K562 (cell line): ENCODE results near the gene ITSN2. TPM values are rescaled to one million over a fixed set of nuclear protein-coding genes. Genes with fewer than 3 reads are reported as not detected.

ENCODE experiments used
- BHLHE40 ChIP-seq: IDR thresholded peaks from 2 replicates; pipeline ENCODE4 v1.6.1; 2011; ENCODE audit warnings: low read length, improper control_type of control experiment
- ETV1 ChIP-seq: fragments of 450-650 bp; conservative IDR thresholded peaks from 2 replicates; pipeline ENCODE4 v1.6.1; 2016; ENCODE audit warnings: missing genetic modification characterization, control low read depth, low read depth, missing compliant biosample characterization
- LARP7 ChIP-seq: fragments of 450-650 bp; IDR thresholded peaks from 2 replicates; pipeline ENCODE4 v1.6.1; 2016
- MEIS2 ChIP-seq: fragments of 450-650 bp; IDR thresholded peaks from 2 replicates; pipeline ENCODE4 v1.6.1; 2014; ENCODE audit warnings: mild to moderate bottlenecking; ENCODE audit not compliant: partially characterized antibody
- PHB ChIP-seq: fragments of 250-450 bp; sonication (Bioruptor Pico); IDR thresholded peaks from 2 replicates; pipeline ENCODE4 v1.5.0; 2021
- PML ChIP-seq: IDR thresholded peaks from 2 replicates; pipeline ENCODE4 v1.6.1; 2012; ENCODE audit warnings: low read length, inconsistent platforms
- RNF2 ChIP-seq: sonication (generic); IDR thresholded peaks from 2 replicates; pipeline ENCODE4 v1.6.1; 2016
- TAF7 ChIP-seq: fragments of 450-650 bp; IDR thresholded peaks from 2 replicates; pipeline ENCODE4 v1.6.1; 2016; ENCODE audit warnings: missing genetic modification characterization, missing compliant biosample characterization
- ZKSCAN3 ChIP-seq: fragments of 250-450 bp; sonication (Bioruptor Pico); IDR thresholded peaks from 2 replicates; pipeline ENCODE4 v1.4.0; 2020
- ZNF143 ChIP-seq: sonication (generic); formaldehyde crosslinking; IDR thresholded peaks from 2 replicates; pipeline ENCODE4 v1.9.0; 2022; ENCODE audit warnings: mild to moderate bottlenecking, missing genetic modification reagents
- polyA plus RNA-seq, 8 experiments: library from polyadenylated mRNA; depleted of rRNA in 4 of 8; stranded (reverse) in 5 of 8; unstranded in 3 of 8; fragments of >200 nt; fragmentation: Nextera tagmentation in 2 of 8; fragmentation: Illumina TruSeq in 1 of 8; extraction: Ambion mirVana in 2 of 8; extraction: Trizol in 1 of 8; gene quantifications; 2 replicates each; pipeline versions ENCODE4 v1.2.1 to v1.2.3, GENCODE V29; 2011 to 2014; ENCODE audit warnings: inconsistent platforms in 1 of 8, missing spikeins in 1 of 8
- total RNA-seq, 7 experiments: library from RNA; depleted of rRNA in 6 of 7; stranded (reverse); fragments of >200 nt in 6 of 7; fragmentation: Illumina TruSeq in 2 of 7; extraction: Trizol in 2 of 7; gene quantifications; 2 replicates each; pipeline versions ENCODE4 v1.2.1 to v1.2.3, GENCODE V29; 2011 to 2021; ENCODE audit warnings: low replicate concordance in 1 of 7
- TF ChIP-seq, protein P1 (sequence below), 2 experiments: IDR thresholded peaks in 1 of 2; conservative IDR thresholded peaks in 1 of 2; 2 replicates each; pipeline ENCODE4 v1.6.1; 2016; ENCODE audit warnings: low read depth in 2 of 2, mild to moderate bottlenecking in 1 of 2, missing compliant biosample characterization in 1 of 2, missing genetic modification characterization in 1 of 2, moderate library complexity in 1 of 2
- TF ChIP-seq, protein P2 (sequence below): fragments of 250-450 bp; sonication (Bioruptor Pico); IDR thresholded peaks from 2 replicates; pipeline ENCODE4 v1.8.0; 2022; ENCODE audit warnings: moderate library complexity, mild to moderate bottlenecking, inconsistent platforms
- TF ChIP-seq, protein P3 (sequence below), 2 experiments: fragments of 450-650 bp; conservative IDR thresholded peaks; 2 replicates each; pipeline ENCODE4 v1.6.1; 2017; ENCODE audit warnings: mild to moderate bottlenecking in 2 of 2, moderate library complexity in 2 of 2
- TF ChIP-seq, protein P4 (sequence below): fragments of 450-650 bp; formaldehyde crosslinking; IDR thresholded peaks from 2 replicates; pipeline ENCODE4 v1.4.0; 2022; ENCODE audit warnings: mild to moderate bottlenecking, moderate library complexity

Gene ITSN2
- total and polyA plus RNA-seq, 9 of the 15 experiments (the other 6 are each of a cell fraction or from before 2014, with no cell fraction given), result 6.6 to 19.9 (median 15.2) TPM

DNA sequence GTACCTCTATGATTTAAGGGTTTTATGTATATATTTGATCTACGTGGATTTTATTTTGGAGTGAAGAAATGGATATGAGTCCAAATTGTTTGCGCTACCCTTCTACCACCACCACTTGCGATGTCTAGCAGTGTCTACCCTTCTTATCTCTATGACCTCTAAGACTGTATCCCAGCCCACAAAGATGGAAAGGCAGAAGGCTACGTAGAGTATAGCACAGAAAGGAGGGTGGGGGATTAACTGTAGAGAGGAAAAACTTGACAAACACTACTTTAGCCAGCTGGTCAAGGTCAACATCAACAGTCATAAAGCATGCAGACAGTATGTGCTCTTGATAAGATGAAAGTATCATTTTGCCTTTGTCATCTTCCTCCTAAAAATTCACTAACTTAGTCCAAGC lies 14.4 kb downstream of the ITSN2 start (continued):
- TF ChIP-seq MEIS2 (peak; percentile 72), TAF7 (tag) (no peak), LARP7 (no peak), BHLHE40 (no peak), ZNF143 (no peak), PHB (CRISPR knock-in tag) (no peak), PML (no peak), RNF2 (no peak), ETV1 (no peak), ZKSCAN3 (CRISPR knock-in tag) (no peak)
- TF ChIP-seq, protein P1, sequence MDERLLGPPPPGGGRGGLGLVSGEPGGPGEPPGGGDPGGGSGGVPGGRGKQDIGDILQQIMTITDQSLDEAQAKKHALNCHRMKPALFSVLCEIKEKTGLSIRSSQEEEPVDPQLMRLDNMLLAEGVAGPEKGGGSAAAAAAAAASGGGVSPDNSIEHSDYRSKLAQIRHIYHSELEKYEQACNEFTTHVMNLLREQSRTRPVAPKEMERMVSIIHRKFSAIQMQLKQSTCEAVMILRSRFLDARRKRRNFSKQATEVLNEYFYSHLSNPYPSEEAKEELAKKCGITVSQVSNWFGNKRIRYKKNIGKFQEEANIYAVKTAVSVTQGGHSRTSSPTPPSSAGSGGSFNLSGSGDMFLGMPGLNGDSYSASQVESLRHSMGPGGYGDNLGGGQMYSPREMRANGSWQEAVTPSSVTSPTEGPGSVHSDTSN (CRISPR knock-in tag; IDR thresholded peaks at IDR 0.05; ENCODE audit: low read depth), result no peak
- TF ChIP-seq, protein P1 (tag; conservative IDR thresholded peaks at IDR 0.05; ENCODE audit: low read depth), result peak; percentile 41; the same call in 1 of the 2 replicates
- TF ChIP-seq, protein P2, sequence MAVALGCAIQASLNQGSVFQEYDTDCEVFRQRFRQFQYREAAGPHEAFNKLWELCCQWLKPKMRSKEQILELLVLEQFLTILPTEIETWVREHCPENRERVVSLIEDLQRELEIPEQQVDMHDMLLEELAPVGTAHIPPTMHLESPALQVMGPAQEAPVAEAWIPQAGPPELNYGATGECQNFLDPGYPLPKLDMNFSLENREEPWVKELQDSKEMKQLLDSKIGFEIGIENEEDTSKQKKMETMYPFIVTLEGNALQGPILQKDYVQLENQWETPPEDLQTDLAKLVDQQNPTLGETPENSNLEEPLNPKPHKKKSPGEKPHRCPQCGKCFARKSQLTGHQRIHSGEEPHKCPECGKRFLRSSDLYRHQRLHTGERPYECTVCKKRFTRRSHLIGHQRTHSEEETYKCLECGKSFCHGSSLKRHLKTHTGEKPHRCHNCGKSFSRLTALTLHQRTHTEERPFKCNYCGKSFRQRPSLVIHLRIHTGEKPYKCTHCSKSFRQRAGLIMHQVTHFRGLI (CRISPR knock-in tag), result no peak
- TF ChIP-seq, protein P3, sequence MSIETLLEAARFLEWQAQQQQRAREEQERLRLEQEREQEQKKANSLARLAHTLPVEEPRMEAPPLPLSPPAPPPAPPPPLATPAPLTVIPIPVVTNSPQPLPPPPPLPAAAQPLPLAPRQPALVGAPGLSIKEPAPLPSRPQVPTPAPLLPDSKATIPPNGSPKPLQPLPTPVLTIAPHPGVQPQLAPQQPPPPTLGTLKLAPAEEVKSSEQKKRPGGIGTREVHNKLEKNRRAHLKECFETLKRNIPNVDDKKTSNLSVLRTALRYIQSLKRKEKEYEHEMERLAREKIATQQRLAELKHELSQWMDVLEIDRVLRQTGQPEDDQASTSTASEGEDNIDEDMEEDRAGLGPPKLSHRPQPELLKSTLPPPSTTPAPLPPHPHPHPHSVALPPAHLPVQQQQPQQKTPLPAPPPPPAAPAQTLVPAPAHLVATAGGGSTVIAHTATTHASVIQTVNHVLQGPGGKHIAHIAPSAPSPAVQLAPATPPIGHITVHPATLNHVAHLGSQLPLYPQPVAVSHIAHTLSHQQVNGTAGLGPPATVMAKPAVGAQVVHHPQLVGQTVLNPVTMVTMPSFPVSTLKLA (conservative IDR thresholded peaks at IDR 0.05), result 0 out of 4 replicates have a peak, but pooled peaks of 1 of the 2 experiments have one; percentile 14
- TF ChIP-seq, protein P4, sequence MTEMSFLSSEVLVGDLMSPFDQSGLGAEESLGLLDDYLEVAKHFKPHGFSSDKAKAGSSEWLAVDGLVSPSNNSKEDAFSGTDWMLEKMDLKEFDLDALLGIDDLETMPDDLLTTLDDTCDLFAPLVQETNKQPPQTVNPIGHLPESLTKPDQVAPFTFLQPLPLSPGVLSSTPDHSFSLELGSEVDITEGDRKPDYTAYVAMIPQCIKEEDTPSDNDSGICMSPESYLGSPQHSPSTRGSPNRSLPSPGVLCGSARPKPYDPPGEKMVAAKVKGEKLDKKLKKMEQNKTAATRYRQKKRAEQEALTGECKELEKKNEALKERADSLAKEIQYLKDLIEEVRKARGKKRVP (CRISPR knock-in tag), result no peak
